AML-193 (cell line): Measurements from ENCODE around the gene PPAN.
A peak's percentile ranks its signal among the peaks of the same experiment; 100 is the strongest.

ENCODE experiments used
- DNase-seq, 2 experiments: peaks; one replicate each; lab custom pipeline; 2025; lab: John Stamatoyannopoulos, UW

PPAN gene, protein sequence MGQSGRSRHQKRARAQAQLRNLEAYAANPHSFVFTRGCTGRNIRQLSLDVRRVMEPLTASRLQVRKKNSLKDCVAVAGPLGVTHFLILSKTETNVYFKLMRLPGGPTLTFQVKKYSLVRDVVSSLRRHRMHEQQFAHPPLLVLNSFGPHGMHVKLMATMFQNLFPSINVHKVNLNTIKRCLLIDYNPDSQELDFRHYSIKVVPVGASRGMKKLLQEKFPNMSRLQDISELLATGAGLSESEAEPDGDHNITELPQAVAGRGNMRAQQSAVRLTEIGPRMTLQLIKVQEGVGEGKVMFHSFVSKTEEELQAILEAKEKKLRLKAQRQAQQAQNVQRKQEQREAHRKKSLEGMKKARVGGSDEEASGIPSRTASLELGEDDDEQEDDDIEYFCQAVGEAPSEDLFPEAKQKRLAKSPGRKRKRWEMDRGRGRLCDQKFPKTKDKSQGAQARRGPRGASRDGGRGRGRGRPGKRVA

DNA sequence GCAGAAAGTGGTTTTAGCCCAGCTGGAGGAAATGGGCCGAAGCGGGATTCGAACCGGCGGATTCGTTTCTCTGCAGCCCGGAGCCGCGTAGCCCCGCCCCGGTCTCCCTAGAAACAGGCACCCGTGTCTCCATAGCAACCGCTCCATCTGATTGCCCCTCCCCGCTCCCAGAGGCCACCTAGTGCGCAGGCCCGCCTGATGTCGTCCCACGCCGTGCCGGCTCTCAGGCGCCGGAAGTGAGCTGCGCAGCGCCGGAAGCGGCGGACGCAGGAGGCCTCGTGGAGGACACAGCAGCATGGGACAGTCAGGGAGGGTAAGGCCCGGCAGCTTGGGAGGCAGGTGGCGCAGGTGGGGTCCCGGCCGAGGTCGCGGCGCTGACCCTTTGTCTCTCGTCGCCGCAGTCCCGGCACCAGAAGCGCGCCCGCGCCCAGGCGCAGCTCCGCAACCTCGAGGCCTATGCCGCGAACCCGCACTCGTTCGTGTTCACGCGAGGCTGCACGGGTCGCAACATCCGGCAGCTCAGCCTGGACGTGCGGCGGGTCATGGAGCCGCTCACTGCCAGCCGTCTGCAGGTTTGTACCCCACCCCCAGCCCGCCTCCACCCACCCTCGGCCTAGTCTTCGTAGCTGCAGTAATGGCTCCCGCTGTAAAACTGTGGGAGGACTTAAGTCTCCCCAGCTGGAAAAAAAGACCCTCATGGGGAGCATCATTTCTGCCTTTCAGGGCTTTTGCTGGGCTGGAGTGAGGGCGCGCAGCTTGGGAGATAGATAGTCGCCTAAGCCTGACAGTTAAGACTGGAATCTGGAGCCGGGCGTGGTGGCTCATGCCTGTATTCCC is at the start of gene PPAN:
Gene PPAN (plus strand): TSS at position 263 of the 837 bp plus-strand sequence. CDS start 33 bp downstream, at position 296.
- peak; percentile 97 for DNase-seq

DNA sequence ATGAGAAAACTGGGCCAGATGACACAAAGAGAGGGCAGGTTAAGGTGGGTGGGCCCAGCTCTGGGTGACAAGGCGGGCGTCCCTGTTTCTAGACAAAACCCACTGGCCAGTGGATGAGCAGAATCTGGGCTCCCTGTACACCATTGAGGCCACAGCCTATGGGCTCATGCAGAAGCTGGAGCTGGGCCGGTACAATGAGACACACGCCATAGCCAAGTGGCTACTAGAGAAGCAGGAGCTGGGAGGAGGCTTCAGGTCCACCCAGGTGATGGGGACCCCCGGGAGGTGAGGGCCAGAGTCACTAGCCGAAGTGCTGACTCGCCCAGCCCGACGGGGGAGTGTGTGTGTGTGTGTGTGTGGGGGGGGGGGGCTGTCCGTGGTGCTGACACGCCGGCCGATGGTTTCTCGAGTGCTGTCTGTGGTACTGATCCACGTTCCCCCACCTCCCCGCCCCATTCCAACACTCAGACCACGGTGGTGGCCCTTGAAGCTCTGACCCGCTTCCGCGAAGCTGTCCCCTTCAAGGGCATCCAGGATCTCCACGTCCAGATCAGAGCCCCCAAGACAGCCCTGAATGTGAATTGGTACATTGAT is 44.3 kb upstream of the PPAN start:
- no peak for DNase-seq

DNA sequence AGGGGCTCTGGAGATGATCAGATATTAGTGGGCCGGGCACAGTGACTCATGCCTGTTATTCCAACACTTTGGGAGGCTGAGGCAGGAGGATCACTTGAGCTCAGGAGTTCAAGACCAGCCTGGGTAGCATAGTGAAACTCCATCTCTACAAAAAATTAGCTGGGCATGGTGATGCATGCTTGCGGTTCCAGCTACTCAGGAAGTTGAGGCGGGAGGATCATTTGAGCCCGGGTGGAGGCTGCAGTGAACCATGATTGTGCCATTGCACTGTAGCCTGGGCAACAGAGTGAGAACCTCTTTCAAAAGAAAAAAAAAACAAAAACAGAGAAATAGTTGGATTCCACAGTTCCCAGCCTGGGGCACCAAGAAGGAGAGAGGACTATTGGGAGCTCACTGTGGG is 38.0 kb upstream of the PPAN start:
- DNase-seq: no peak

DNA sequence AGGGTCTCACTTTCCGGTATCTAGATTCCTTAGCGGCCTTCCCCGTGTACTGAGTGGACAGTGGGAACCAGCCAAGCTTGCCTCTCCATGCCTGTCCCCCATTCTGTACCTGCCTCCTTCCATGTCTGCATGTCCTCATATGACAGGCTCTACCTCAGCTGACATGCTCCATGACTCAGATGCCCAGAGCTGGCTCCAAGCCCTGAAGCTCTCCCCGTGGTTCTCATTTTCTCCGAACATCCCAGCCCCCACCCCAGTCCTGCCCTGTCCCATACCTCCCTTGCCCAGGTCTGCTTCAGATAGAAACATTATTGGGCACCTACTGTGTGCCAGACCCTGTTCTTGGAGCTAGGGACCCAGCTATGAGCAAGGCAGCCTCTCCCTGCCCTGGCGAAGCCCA is 37.1 kb upstream of the PPAN start:
- no peak for DNase-seq

DNA sequence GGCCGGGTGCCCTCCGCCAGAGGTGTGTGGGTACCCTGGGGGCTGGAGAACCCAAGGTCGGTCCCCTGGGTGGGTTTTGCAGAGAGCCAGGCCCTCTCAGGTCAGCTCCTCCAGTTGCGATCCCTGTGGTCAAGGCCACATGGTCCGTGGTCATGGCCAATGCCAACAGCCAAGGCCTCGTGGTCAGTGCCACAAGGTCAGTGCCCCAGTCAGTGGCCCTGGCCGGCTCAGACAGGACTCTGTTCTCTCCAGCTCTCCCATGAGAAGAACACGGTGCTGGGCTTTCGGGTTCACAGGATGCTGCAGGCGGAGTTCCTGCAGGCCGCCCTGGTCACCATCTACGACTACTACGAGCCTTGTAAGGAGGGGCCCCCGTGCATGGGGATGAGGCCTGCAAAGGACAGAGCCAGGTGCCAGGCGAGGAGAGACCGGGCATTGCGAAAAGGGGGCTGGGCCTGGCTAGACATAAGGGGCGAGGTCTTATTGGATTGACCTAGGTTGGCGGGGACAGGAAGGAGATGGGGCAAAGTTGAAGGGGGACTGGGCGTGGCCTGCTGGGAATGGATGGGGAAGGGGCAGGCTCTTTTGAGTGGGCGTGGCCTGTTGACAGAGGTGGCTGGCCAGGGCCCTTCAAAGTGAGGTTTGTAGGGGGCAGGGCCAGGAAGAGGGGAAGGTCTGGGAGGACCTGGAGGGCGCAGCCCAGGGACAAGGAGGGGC is 35.3 kb upstream of the PPAN start:
- no peak for DNase-seq

DNA sequence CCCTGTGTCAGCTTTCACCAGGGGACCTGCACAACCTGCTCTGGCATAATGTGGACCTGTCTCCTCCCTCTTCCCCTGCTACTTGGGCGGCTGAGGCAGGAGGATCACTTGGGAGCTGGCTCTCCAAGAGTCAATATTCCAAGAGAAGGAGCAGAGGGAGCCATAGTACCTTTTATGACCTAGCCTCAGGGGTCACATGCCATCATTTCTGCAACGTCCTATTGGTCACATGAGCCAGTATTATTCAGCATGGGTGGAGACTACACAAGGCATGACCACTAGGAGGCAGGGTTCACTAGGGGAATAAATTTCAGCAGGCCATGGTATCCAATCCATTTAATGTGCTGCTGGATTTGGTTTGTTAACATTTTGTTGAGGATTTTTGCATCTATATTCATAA is 32.0 kb upstream of the PPAN start:
- DNase-seq: peak; percentile 9 to 15

DNA sequence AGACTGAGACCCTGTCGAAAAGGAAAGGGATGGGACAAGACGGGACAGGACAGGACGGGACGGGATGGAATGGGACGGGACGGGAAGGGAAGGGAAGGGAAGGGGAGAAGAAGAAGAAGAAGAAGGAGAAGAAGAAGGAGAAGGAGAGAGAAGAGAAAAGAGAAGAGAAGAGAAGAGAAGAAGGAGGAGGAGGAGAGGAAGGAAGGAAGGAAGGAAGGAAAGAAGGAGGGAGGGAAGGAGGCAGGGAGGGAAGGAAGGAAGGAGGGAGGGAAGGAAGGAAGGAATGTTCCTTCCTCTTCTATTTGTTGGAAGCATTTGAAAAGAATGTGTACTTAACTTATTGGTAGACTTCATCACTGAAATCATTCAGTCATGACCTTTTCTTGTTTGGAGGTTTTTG is 29.6 kb upstream of the PPAN start:
- no peak for DNase-seq

DNA sequence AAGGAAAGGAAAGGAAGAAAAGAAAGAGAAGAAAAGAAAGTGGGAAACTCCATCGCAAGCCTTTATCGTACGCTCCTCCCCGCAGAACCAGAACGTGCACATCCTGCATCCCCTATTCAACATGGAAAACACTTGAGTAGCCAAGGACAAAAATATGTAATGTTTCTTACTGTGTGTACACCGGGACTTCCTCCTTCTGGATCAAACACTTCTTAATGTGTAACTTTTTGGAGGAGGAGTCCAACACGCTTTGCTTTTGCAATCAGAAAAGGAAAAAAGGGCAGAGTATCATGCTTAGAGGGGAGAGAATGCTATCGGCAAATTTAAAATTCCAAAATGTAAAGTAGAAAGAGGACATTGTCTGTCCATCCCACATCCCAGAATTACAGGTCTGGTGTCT is 27.8 kb upstream of the PPAN start:
- DNase-seq: no peak

DNA sequence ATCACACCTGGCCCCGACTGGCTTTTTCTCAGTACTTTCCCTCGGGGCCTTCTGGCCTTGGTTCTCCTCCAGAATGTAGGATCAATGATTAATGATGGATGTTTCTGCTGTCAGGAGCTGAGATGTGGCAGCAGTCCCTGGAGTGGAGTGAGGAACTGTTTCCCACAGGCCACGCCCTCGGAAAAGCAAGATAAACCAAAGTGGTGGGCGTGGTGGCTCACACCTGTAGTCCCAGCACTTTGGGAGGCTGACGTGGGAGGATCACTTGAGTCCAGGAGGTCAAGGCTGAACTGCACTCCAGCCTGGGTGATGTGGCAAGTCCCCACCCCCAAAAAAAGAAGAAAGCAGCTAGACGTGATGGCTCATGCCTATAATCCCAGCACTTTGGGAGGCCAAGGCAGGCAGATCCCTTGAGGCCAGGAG is 27.1 kb upstream of the PPAN start:
- no peak for DNase-seq

DNA sequence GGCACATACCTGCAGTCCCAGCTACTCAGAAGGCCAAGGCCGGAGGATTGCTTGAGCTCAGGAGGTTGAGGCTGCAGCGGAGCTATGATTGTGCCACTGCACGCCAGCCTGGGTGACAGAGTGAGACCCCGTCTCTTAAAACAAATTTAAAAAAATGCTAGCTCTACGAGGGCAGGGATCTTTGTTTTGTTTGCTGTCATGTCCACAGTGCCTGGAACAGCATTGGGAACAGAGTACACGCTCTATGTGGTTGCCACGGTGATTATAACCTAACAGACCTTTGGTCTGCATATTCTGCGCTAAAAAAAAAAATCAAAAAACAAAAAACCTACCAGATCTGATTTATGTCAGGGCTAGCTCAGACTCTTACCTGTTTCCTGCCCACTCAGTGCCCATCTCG is 22.3 kb upstream of the PPAN start:
- no peak for DNase-seq

DNA sequence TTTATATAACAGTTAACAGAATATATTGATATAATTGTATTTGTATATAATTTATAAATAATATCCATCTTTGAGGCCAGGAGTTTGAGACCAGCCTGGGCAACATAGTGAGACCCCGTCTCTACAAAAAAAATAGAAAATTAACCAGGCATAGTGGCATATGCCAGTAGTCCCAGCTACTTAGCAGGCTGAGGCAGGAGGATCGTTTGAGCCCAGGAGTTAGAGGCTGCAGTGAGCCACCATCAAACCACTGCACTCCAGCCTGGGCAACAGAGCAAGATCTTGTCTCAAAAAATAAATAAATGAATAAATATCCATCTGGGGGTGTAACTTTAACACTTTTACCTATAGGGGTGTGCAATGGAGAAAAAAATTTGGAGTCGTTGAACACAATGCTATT is 21.4 kb upstream of the PPAN start:
- no peak for DNase-seq

DNA sequence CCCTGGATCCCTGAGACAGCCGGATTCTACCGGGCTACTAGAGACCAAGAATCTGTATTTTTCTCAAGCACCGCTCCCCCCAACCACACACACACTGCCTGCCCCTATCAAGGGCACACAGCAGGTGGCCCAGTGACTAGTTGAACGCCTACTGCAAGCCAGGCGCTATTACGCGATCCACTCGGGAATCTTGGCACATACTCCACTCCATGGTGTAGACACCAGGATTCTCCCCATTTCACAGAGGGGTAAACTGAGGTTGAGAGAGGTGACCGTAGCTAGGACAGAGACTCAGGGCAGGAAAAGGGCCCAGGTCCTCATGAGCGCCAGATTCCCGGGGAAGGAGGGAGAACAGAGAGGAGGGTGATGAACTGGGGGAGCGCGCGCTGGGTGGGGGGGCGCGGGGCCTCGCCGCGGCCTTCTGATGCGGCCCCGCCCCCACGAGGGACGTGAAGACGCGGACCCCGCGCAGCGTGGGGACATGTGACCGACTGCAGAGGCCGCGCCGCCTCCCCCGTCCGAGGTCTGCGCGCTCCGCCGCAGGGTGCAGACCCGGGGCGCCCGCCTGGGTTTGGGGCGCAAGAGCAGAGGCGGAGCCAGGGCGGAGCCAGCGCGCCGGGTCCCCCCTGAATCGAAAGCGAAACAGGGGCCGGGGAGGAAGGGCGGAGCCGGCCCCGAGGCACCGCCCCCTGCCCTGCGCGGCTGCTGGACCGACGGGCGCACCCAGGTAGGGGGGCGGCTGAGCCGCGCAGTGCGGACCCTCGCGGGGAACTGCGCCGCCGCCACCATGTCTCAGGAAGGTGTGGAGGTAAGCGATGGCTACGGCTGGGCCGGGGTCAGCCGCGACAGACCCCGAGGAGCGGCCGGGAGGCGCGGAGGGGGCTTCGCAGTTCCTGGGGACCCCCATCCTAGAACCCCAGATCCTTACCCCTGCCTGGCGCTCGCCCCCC is 20.2 kb upstream of the PPAN start, which contains the start of gene SHFL:
Gene SHFL (plus strand): TSS at position 677 of the 950 bp plus-strand sequence. CDS start 111 bp downstream, at position 788.
- peak; percentile 64 to 78 for DNase-seq

DNA sequence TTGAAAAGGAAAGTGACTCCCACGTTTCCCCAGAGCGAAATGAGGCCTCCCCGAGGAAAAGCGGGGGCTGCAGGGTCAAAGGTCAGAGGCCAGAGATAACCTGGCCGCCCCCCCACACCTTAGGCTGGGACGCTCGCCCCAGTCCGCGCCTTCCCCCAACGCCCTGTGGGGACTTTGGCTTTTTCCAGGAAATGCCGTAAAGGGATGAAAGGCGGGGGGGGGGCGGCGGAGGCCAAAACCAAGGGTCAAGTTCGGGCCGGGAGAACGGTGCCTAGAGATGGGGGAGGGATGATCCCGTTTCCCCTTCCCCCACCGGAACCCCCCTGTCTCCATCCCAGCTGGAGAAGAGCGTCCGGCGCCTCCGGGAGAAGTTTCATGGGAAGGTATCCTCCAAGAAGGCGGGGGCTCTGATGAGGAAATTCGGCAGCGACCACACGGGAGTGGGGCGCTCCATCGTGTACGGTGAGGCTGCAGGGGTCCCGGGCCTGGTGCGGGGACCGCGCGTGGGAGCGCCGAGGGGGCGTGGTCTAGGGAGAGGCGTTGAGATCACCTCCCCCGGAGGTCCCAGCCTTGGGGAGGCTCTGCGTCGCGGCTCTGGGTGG is 19.5 kb upstream of the PPAN start:
- DNase-seq: no peak

DNA sequence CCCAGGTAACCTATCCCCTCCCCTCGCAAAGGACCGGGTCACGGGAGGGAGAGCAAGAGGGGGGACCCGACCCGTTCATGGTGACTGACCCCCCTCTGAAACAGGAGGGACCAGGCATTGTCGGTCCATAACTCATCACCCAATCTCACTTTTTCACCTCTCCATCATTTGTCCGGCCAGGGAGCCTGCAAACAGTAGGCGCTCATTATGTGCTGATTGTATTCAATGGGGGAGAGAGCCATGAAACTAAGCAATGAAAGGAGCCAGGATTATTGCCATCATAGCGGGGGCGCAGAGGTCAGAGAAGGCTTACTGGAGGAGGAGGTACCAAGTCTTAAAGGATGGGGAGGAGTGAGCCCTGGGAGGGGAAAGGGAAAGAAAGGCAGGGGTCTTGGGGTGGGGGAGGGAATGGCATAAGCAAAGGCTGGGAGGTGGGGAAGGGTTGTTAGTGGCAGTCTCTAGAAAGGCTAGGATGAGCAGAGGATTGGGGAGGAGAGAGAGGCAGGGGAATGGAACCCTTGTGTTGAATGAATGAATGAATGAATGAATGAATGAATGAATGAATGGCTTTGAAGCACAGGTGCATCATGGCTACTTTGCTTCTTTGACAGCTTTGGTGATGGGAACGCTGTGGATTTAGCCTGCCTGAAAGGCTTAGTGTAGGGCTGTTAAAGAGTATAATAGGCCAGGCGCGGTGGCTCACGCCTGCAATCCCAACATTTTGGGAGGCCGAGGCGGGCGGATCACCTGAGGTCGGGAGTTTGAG is 18.7 kb upstream of the PPAN start:
- no peak for DNase-seq

DNA sequence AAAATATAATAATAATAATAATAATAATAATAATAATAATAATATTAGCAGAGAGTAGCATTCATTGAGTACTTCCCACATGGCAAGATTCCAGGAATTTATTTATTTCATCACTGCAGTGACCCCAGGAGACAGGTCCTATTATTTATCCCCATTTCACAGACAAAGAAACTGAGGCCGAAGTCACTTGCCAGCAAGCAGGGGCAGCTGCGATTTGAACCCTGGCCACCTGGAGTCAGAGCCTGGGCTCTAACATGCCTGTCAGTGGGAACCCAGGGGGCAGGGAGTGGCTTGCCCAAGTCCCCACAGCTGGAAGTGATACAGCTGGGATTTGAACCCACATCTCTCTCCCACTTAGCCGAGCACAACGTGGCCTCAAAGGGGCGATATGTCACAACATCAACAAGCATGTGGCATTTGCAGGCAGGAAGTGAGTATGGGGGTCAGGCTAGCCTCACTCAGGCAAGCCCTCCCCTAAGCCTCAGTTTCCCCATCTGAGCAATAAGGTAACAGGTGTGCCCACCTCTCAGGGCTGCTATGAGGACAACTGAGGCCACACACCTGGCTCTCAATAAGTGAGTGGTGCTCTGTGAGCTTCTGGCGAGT is 17.1 kb upstream of the PPAN start:
- no peak for DNase-seq

DNA sequence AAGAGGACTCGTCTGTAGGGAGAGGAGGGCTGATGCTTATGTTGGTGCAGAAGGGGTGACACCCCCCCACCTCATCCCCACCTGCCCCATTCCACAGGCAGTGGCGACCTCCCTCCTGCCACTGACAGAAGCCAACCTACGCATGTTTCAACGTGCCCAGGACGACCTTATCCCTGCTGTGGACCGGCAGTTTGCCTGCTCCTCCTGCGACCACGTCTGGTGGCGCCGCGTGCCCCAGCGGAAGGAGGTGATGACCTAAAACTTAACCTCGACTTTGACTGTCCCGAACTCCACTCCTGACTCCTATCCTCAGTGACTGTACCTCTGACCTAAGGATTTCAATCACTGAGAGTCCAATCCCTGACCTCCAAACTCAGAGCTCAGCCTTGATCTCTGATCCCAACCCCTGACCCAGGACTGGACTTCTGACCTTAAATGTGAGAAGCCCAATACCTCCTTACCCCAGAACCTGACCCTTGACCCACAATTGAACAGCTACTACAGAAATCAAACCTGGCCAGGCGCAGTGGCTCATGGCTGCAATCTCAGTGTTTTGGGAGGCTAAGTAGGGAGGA is 16.3 kb upstream of the PPAN start:
- no peak for DNase-seq

DNA sequence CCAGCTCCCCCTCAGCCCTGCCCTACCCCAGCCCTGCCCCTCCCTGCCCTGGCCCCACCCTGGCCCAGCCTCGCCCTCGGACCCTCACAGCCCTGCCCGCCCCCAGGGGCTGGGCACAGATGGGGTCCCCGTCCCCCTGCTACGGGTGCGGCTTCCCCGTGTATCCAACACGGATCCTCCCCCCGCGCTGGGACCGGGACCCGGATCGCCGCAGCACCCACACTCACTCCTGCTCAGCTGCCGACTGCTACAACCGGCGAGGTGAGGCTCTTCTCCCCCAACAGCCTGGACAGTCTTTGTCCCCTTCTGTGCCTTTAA is 14.8 kb upstream of the PPAN start:
- DNase-seq: no peak

DNA sequence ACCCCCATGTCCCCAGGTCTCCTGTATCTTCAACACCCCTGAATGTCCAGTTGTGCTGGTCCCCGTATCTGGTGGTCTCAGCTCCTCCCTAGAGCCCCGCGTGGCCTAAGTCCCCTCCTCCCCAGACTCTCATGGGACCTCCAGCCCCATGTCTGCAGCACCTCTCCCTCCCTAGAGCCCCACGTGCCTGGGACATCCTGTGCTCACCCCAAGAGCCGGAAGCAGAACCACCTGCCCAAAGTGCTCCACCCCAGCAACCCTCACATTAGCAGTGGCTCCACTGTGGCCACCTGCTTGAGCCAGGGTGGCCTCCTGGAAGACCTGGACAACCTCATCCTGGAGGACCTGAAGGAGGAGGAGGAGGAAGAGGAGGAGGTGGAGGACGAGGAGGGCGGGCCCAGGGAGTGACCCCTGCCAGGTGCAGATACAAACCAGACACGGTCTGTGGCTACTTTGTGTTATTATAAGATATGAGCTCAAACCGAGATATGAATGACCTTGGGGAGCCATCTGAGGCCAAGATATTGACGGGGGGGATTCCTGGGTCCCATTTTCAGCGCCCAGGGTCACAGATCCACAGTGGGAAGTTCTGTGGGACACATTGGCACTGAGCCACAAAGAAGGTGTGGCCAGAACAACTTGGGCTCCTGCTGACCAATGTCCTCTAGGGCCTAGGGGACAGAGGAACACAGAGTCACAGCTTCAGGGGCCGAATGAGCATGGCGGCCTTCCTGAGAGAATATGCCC is 14.1 kb upstream of the PPAN start:
- DNase-seq: no peak
